ENCODE measurements around the gene TBX6.
"Not testable (repeated sequence)": the region's sequence is repeated elsewhere in the genome, so short reads cannot be mapped to it uniquely, and the experiment has no call there.

TBX6 gene

GRCh38 chr16:30065102-30065942, 26.4 kb downstream of the TBX6 start, which contains the start of gene ALDOA:
Gene ALDOA (plus strand): TSS chr16:30065760. CDS start chr16:30066898, 1,138 bp downstream.
- DNase-seq = peak; percentile 98

DNA sequence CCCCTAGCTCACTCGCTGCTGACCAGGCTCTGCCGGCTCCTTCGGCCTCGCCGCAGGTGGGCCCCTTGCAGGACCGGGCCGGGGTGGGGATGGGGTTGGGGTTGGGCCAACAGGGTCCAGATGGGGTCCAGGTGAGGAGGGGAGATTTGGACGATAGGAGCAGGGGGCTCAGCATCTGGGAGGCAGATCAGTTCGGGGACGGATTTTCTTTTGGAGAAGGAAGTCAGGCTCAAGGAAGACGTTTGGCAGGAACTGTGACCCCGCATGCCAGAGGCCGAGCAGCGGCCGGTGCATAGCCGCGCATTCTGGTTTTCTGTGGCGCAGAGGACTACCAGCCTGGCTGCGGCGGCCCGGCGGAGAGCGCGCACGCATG, 27.0 kb downstream of the TBX6 start:
- DNase-seq = no peak

DNA sequence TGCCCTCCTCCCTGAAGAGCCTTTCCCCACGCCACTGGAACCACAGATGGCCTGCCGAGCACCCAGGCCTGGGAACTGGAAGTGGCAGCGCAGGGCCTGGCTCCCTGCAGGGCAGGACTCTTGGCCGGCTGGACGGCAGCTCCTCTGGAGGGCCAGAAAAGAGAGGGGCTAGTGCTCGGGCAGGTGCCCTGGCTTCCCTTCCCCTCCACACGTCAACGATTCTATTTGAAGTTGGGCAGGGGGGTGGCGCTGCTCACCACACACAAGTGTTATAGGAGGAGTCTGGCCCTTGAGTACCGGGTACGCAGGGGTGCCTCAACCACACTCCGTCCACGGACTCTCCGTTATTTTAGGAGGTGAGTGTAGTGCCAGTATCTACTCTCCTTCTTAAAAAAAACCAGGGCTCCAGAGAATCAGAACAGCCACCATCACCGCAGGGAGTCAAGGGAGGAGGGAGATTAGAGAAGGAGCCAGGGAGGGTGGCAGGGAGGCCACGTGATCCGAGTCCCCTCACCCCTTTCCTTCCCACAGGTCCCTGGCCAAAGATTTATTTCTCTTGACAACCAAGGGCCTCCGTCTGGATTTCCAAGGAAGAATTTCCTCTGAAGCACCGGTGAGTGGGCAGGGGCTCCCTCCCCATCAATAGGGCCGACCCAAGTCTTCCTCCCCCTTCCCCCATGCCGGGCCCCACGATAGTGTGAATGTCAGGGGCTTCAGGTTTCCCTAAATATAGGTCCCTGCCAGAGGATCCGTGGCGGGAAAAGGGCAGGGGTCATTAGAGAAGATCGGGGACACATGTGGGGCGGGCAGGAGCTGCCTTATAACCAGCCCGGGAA, 27.6 kb downstream of the TBX6 start:
- DNase-seq = no peak

- no peak for DNase-seq
Measured at GRCh38 chr16:30063278-30063892, 28.3 kb downstream of the TBX6 start.

DNA sequence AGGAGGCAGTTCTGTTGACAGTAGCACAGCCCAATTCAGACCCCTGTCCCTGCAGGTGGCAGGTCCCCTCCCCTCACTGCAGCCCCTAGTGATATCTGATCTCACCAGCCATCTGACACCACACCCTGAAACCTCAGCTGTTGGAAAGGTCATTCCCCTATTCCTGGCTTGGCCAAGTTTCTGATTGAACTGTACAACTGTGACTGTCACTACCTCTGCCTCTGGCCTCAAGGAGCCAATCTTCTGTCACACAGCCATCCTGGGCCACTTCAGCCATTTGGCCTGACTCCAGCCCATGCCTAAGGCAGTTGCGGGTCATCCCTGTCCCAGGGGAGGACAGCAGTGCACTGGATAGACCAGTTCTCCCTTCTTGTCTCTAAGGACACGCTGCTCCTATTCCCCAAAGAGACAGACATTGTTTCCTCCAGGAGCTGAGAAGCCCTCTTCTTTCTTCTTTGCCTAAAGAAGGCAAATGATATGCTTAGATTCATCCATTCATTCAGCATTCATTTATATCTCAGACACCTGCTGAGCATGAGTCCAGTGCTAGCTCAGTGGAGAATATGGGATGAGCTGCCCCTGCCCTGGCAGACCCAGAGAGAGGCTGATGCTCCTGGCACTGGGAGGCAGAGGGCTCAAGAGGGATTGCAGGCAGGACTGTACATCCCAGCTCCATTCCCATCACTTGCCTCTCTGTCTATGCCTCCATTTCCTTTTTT, 30.7 kb downstream of the TBX6 start:
- DNase-seq = no peak

DNA sequence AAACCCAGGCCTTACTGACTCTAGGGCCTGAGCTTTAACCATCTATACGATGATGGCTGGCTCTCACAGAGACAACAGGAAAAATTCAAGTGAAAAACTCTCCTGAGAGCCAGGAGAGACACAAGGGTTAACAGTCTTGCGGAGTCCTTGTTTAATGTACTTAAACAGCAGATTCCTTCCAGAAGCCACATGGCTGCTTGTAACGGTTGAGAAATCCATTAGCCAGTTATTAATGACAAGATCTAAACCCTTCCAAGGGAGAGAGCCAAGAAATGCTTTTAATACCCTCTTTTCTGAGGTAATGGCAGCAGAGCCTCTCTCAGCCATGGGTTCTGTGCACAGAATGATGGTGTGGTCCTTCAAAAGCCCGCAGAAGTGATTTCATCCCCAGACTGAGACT, 31.4 kb downstream of the TBX6 start:
- no peak for DNase-seq

DNA sequence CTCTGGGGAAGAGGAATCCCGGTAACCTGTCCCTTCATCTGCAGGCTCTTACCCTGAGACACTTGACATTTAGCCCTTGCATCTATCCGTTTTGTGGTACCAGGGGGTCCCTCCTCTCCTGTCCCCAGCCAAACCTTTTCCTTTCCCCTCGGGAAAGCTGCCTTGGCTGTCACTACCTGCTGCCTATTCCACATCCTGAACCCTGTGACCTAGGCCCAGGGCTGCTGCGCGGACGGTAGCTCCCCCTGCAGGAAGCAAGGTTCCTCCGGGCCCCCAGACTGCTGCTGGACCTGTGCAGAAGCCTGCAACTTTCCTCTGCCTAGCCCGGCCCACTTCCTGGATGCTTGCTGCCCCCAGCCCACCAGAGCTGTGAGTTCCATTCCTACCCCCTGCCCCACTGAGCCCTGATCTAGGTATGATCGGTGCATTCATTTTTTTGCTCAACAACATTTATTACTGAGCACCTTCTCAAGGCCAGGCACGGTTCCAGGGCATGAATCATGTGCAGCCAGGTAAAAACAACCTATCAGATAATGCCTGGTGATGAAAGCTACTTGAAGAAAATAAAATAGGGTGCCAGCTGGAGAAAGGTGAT, 36.7 kb downstream of the TBX6 start:
- no peak for DNase-seq

DNA sequence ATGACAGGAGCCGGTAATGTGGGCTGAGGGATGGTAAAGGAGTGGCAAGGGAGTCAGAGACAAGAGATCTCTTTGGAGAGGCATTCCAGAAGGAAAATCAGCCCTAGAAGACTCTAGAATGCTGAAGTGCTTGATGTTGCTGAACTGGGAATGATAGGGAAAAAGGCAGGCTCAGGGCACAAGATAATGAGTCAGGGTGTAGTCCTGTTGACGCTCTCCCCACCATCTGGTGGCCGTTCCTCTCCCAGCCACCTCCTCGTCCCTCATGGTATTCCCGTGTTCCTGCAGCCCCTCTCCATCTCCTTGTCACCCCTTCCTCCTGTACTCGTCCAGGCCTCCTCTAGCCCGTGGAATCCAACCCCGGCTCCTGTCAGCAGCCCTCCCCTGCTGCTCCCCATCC, 37.3 kb downstream of the TBX6 start:
- no peak for DNase-seq

- DNase-seq = peak; percentile 37
Measured at GRCh38 chr16:30053376-30054015, 38.2 kb downstream of the TBX6 start.

GRCh38 chr16:30052671-30053372, 38.9 kb downstream of the TBX6 start:
- peak; percentile 92 for DNase-seq

DNA sequence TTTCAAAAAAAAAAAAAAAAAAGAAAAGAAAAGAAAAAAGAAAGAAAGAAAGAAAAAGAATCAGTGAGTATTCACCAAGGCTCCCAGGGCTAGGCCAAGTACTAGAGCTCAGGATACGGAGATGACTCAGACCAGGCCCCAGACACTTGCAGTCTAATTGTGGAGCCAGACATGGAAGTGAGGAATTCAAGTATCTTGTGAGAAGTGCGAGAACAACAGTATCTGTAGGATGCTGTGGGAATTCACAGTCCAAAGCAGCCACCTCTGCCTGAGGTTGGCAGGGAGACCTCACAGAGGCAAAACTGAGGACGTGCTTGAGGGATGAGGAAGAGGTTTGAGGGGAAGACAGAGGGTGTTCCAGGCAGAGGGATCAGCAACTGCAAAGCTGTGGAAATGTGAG, 40.2 kb downstream of the TBX6 start:
- DNase-seq = no peak

DNA sequence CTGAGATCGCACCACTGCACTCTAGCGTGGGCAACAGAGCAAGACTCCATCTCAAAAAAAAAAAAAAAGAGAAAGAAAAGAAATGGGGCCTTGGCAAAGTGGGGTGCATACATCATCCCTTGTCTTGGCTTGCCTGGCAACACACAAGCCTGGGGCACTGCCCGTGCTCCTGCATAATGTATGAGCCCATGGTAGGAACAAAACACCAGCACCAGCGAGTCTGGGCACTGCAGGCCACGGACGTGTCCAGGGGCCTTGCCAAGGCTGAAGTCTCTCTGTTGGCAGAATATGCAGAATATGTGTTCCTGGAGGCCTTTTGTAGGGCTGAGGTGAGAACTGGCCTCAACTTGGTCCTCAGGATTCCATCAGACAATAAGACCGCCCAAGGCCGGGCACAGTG, 41.9 kb downstream of the TBX6 start:
- no peak for DNase-seq

GRCh38 chr16:30046588-30046987, 45.1 kb downstream of the TBX6 start:
- DNase-seq = no peak

DNA sequence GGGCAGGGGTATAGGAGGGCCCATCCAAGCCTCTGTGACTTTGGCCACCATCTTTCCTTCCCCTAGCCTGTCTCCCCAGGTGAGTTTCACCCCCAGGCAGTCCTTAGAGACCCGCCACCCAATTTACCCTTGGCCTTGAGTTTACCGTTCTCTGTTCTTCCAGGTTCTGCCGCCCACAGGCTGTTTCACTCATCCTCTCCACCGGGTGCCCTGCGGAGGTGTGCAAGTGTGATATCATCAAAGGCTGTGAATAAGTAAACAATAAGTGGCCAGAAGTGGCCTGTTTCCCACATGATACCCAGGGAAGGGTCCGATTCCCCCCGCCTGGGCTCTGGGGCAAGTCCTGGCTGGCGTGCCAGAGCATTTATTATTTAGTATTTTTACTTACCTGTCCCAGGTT, 45.5 kb downstream of the TBX6 start:
- no peak for DNase-seq

DNA sequence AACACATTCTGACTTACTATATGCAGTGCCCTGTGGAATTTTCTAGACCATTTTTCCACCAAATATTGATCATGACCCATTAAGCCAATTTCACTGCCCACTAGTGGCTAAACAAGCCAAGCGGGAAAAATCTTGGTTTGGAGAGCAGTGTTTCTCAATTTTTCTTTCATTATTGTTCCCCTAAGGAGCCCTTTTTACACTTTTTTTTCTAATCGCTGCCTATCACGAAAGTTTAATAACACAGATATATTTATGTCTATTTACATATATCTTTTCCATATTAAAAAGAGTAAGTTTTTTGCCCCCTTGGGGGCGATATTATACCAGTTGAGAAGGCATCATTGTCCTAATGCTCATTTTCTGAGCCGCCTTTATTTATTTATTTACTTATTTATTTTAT, 49.9 kb downstream of the TBX6 start:
- DNase-seq = no peak

- DNase-seq = not testable (repeated sequence)
Measured at GRCh38 chr16:30040690-30041089, 51.0 kb downstream of the TBX6 start.

GRCh38 chr16:30040221-30040620, 51.5 kb downstream of the TBX6 start:
- no peak for DNase-seq

Data from T1000 (cell line).